ENCODE measurements around the gene CFAP157.
A peak's percentile ranks its signal among the peaks of the same experiment; 100 is the strongest.

CFAP157 gene

DNA sequence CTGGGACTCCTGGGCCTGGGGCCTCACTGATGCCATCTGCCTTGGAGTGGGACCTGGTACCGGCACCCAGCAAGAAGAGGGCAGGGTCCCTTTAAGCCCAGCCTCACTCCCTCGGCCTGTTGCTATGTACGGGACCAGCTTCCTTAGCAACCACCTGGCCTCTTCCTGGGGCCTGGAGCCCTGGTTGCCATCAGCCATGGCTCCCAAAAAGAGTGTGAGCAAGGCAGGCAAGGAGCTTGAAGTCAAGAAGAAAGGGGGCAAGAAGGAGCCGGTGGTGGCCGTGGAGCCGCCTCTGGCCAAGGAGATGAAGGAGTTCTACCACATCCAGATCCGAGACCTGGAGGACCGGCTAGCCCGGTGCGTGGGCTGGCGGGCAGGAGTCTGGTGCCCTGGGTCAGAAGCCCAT lies at the start of gene CFAP157:
Gene CFAP157 (plus strand): TSS at position 153 of the 406 bp plus-strand sequence. CDS start 44 bp downstream, at position 197.
- DNase-seq, result peak; percentile 24

GRCh38 chr9:127658428-127658827 lies 48.4 kb upstream of the CFAP157 start:
- no peak for DNase-seq

DNA sequence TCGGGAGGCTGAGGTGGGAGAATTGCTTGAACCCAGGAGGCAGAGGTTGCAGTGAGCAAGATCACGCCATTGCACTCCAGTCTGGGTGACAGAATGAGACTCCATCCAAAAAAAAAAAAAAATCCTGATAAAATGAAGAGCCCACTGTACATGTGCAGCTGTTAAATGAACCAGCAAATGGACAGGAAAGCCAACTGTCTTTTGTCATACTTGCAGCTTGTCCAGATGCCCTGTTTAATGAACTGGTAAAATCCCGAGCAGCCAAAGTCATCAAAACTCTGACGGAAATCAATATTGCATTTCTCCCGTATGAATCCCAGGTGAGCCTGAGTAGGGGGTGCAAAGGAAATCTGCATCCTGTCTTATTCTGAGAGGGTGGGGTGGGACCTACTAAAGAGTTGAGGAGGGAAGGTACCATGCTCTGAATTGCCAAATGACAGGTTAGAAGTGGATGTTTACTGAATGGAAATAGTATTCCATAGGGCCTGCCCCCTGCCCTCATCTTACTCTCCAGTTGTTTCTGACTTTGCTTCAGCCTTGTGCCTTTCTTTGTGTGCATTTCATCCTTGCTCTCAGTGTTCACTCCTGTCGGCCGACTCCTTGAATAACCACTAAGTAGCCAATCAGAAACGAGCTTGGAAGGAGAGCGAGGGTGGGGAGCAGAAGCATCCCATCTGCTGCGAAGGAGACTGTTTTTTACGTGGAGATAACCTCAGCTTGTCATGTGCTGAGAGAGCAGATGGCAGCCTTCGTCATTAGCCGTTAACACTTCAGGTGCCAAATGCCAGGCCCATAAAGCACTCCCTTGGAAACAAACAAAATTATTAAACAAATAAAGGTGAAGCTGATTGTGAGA lies 45.7 kb upstream of the CFAP157 start:
- DNase-seq, result no peak

DNA sequence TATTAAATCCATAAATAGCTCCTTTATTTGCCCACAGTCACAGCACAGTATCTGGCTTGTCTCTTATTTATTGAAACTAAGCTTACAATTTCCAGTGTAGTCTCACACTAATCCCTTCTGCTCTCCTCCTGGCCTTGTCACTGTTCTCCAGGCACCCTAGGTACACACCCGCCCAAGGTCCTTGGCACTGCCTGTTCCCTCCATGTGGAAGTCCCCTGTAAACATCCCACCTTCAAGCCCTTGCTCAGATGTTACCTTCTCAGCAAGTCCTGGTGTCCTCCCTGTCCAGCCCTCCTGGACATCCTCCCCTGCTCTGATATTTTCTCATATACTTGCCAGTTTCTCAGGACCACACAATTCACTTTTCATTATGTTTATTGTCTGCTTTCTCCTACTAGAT lies 44.2 kb upstream of the CFAP157 start:
- DNase-seq, result no peak

DNA sequence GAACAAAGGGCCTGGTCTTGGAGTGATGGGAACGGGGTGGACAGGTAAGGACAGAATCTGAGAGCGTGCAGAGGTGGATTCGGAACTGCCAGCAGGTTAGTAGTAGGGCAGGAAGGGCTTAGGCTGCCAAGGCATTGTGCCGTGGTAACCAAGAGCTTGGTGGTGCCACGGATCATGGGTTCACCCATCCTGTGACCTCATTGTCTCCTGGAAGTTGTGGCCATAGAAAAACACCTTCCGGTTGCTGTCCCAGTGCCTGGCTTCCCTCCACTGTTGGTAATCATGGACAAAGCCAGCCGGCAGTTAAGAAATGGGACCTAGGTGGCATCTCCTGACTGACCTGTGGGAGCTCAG lies 42.5 kb upstream of the CFAP157 start:
- DNase-seq, result no peak

DNA sequence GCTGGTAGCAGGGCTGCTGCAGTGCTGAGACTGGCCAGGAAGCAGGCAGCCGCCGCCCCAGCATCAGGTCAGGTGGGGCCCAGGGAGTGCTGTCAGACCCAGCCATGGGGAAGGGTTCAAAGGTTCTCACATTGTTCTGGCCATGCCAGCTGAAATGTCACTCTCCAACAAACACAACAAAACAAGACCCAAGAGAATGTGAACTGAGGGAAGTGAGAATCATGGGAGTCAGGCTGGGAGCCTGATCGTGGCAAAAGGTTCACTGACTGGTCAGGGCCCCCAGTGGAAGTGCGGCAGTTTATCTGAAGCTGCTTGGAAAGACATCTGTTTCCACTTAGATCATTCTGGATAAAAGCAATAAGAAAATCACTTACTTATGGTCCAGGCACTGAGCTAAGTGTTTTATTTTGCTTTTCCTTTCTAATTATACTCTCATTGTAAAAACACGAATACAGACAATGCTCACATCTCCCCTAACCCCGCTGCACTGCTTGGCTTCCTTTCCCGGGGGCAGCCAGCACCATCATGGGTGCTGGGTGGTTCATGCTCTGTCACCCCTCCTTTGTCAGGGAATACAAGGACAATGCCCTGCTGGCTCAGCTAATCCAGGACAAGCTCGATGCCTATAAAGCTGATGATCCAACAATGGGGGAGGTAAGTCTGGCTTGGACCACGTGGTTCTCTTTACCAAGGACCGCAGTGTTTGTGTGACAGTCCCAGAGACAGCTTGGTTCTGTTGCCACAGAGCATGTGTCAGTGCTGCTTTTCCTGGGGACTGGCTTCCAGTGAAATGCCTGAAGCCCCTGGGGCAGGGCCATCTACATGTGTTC lies 41.9 kb upstream of the CFAP157 start:
- no peak for DNase-seq

DNA sequence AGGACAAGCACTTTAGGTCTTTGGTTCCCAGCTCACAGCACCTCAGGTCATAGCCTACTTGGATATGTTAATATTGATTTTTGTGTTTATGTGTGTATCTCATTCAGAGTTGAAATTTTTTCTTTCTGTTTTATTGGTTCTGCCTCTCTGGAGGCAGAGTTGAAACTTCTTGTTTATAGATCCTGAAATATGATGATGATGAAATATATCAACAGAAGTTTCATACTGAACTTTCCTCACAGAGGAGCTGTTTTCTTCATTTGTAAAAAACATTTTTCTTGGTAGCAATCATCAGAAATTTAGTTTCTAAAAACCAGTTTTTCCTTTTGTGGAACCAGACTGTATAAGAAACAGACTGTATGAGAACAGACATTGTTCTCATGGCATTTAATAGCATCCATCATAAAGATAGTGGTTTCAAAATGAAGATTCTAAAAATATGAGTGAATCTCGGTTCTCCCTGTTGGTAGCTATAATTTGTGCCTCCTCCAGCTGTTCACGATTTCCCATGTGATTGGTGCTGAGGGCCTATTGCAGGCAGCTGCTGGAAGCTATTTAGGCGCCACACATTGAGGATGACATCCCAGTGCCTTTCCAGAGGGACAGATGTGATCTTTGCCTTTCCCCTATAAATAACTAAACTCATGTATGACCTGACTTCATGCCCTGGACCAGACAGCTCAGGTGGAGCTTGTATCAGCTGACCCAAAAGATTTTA lies 39.5 kb upstream of the CFAP157 start:
- no peak for DNase-seq

DNA sequence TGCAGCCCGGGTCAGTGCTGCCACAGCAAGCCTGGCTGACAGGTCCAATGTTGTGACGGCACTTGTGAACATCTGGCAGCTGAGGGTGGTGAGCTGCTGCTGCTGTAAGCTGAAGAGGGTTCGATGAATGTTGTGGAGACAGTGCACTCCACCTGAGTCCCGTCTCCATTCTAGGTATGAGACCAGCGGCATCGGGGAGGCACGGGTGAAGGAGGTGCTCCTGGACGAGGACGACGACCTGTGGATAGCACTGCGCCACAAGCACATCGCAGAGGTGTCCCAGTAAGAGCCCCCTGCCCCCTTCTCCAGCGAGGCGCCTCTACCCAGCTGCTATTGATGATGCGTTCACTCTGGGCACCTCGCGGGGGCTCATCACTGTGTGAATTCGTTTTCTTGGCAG lies 38.9 kb upstream of the CFAP157 start:
- DNase-seq, result no peak

GRCh38 chr9:127673234-127673633 lies 33.6 kb upstream of the CFAP157 start:
- no peak for DNase-seq

DNA sequence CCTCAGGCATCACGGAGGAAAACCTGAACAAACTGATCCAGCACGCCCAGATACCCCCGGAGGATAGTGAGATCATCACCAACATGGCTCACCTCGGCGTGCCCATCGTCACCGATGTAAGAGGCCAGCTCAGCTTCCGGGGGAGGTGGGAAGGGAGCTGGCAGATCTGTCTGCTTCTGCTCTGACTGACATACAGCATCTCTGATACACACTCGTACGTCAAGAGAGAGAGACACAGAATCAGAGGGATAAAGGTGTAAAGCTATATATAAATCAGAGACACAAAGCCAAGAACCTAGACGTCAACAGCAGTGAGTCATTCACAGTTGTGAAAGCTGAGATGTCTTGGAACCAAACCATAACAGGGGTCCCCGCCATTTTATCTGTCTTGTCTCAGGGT lies 30.1 kb upstream of the CFAP157 start:
- DNase-seq, result no peak

DNA sequence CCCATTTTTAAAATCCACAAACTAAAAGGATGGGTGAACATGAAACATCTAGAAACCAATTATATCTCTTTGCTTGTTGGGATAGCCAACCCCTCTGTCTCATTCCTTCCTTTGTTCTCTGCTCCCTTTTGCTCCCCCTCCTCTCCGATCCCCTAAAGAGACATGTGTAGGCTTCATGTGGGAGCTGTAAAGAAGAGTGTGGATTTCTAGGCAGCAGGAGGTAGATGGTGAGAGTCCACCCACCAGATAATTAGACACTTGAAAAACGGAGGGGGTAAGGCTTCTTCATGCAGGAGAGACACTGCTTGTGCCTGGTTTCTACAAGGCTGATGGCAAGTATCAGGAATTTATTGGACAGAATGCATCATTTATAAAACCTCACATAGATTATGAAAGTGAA lies 27.3 kb upstream of the CFAP157 start:
- DNase-seq, result no peak

DNA sequence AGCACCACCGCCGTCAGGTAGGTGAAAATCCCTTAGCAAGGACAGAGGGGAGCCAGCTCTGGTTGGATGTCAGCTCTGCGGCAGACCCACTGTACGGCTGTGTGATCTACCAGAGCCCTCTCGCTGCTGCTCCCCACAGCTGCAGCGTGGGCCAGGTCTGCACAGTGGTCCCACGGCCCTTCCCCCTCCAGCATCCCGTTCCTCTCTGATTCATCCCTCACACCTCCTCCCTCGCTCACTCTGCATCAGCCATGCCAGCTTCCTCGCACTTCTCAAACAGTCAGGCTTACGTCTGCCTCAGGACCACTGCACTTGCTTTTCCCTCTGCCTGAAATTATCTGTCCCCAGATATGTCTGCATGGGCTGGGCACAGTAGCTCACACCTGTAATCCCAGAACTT lies 26.6 kb upstream of the CFAP157 start:
- no peak for DNase-seq

DNA sequence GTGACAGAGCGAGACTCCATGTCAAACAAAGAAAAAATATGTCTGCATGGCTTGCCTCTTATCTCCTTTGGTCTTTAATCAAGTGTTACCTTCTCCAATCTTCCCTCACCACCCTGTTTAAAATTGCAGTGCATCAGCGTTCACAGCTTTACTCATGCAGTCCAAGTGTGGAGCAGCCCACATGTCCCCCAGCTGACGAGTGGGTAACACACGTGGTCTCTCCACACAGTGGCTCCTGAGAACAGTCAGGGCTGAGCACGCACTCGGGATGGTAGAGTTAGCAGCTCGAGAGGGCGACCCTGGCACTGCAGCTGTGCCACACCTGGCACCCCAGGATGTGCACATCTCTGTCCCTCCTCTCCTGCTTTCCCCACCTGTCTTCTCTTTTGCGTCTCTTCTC lies 25.9 kb upstream of the CFAP157 start:
- no peak for DNase-seq

DNA sequence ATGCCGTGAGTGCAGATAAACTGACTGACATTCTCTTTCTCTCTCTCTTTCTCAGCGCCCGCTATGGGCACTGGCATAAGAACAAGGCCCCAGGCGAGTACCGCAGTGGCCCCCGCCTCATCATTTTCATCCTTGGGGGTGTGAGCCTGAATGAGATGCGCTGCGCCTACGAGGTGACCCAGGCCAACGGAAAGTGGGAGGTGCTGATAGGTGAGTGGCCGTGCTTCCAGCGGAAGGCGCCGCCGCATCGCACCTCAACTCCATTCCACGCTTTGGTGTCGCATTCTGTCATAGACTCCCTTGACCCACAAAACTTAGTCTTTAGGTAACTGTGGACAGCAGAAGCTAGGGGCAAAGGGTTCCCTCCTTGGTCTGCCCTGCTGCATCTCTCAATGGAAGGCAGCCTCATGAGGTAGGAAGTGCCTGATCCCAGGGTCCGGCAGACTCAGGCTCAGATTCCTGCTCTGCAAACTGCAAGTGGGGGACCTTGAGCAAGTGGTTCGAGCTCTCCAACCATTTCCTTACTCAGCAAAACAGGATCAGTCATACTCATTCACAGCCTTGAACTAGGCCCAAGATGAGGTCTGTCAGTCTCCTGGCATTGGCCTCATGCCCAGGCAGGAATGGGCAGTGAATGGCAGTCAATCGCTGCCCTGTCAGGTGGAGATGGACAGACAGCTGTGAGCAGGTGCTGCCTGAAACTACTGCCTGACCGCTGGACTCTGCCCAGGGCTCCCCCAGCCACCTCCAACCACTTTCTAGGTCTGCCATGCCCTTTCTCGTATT lies 24.2 kb upstream of the CFAP157 start:
- no peak for DNase-seq

- DNase-seq, result no peak
Observed at GRCh38 chr9:127683723-127684122, 23.1 kb upstream of the CFAP157 start.

DNA sequence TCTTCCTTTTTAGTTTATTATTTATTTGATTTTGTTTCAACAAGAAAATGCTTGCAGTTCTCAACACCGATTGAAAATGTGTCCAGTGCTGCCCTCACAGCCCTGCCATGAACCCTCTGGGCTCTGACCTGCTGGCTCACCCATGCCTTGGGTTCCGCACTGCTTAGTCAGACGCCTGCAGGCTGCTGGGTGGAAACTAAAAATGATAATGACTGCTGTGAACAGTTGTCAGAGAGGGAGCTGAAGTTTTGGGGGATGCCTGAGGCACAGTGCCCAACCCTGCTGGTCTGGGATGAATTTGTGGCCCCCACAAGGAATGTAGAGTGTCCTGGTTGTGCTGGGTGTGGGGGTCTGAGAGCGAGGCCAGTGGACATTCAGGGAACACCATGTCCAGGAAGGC lies 22.2 kb upstream of the CFAP157 start:
- no peak for DNase-seq

GRCh38 chr9:127686461-127687393 lies 20.1 kb upstream of the CFAP157 start:
- DNase-seq, result no peak

DNA sequence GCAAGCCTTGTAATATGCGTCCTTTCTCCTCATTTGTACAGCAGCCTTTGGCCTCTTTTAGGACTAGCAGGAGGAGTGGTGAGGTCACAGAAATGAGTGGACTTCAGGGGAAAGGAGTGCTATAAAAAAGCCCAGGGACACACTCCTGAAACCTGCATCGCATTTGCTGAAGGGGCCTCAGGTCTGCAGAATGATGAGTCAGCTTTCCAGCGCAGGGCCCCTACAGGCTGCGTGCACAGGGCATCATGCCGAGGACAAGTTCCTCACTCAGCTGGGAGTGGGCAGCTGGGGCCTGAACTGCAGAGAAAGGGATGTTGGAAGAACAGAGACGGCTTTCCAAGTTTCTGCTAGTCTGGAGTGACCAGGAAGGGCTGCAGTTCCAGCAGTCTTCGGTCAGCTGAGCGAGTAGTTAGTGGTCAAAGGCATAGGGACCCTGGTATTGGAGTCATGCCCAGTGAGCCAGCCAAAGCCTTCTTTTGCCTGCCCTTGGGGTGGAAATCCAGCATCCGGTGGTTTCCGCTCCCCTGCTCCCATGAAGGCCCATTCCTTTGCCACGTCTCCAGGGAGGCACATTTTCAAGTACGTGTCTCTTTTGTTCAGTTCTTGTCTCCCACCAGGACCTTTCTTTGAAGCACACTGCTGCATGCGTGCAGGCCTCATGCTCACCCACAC lies 17.3 kb upstream of the CFAP157 start:
- DNase-seq, result no peak

DNA sequence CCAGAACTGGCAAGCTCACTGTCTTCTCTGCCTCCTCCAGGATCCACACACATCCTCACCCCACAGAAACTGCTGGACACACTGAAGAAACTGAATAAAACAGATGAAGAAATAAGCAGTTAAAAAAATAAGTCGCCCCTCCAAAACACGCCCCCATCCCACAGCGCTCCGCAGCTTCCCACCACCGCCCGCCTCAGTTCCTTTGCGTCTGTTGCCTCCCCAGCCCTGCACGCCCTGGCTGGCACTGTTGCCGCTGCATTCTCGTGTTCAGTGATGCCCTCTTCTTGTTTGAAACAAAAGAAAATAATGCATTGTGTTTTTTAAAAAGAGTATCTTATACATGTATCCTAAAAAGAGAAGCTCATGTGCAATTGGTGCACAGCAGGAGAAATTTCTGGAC lies 16.1 kb upstream of the CFAP157 start:
- DNase-seq, result no peak

GRCh38 chr9:127692071-127692470 lies 14.7 kb upstream of the CFAP157 start:
- no peak for DNase-seq

DNA sequence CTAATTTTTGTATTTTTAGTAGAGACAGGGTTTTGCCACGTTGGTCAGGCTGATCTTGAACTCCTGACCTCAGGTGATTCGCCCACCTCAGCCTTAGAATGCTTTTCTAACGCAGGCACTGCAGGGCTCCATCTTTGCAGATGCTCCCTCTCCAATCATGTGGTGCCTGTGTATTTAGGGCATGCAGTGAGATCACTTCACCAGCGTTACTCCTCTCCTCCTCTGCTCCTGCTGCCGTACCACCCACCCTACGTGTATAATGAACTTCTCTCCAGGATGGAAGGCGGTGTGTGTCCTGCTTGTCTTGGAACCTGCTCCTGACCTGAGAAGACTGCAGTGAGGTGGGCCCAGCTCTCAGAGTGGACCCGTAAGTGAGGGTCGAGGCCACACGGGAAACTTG lies 13.6 kb upstream of the CFAP157 start:
- no peak for DNase-seq

Data from NCI-H748 treated with DMSO at 0.1 percent for 48 hours (cell line).